Natural killer cell (primary cell): ENCODE data around the gene PHACTR3. TPM values are rescaled to one million over a fixed set of nuclear protein-coding genes. Genes with fewer than 3 reads are reported as not detected.

Experiments used
- ATAC-seq, 3 donors: fragments of 150-1000 bp in 2 of 3; fragments of 200-7000 bp in 1 of 3; cut with Tn5 transposase; 1 replicate in 1 of 3; 2 replicates in 2 of 3; pipeline ENCODE4 v1.10.0; 2021; ENCODE audit warnings: mild to moderate bottlenecking in 2 of 3, moderate library complexity in 2 of 3
- DNase-seq, 2 donors: peaks; one replicate each; pipeline versions ENCODE4 v3.0.0 to v3.0.0-alpha.2; 2013 to 2021; ENCODE audit warnings: mixed read lengths in 1 of 2
- H3K27ac ChIP-seq: one replicate; pipeline ENCODE4 v1.5.1; 2013; ENCODE audit warnings: mild to moderate bottlenecking, low read length
- H3K27me3 ChIP-seq: one replicate; pipeline ENCODE4 v1.6.1; 2013; ENCODE audit warnings: low read length; ENCODE audit not compliant: control insufficient read depth, insufficient read depth
- H3K36me3 ChIP-seq: one replicate; pipeline ENCODE4 v1.6.1; 2013; ENCODE audit warnings: low read length; ENCODE audit not compliant: control insufficient read depth, insufficient read depth
- H3K4me1 ChIP-seq: one replicate; pipeline ENCODE4 v1.6.1; 2013; ENCODE audit warnings: low read length; ENCODE audit not compliant: control insufficient read depth, insufficient read depth
- H3K4me3 ChIP-seq: one replicate; pipeline ENCODE4 v1.5.1; 2013; ENCODE audit warnings: low read length
- H3K9me3 ChIP-seq: one replicate; pipeline ENCODE4 v1.6.1; 2013; ENCODE audit warnings: low read length; ENCODE audit not compliant: control insufficient read depth, insufficient read depth
- H3K27ac Mint-ChIP-seq, 2 donors: one replicate each; pipeline ENCODE4 v1.8.0; 2022; ENCODE audit warnings: mild to moderate bottlenecking in 2 of 2, mixed read lengths in 2 of 2, moderate library complexity in 1 of 2
- H3K27me3 Mint-ChIP-seq, 2 donors: one replicate each; pipeline ENCODE4 v1.8.0; 2022; ENCODE audit warnings: low read depth in 2 of 2, mixed read lengths in 2 of 2
- H3K36me3 Mint-ChIP-seq: one replicate; pipeline ENCODE4 v1.8.0; 2022; ENCODE audit warnings: mixed read lengths
- H3K4me1 Mint-ChIP-seq, 2 donors: one replicate each; pipeline ENCODE4 v1.8.0; 2022; ENCODE audit warnings: mixed read lengths in 2 of 2
- H3K4me3 Mint-ChIP-seq: one replicate; pipeline ENCODE4 v1.8.0; 2022; ENCODE audit warnings: mild to moderate bottlenecking, moderate library complexity, mixed read lengths
- H3K9me3 Mint-ChIP-seq, 2 donors: one replicate each; pipeline ENCODE4 v1.8.0; 2022; ENCODE audit warnings: mixed read lengths in 2 of 2
- WGBS: methylation state at CpG from one replicate; pipeline ENCODE4 v1.1.7; 2013; ENCODE audit warnings: missing lambda C conversion rate; ENCODE audit not compliant: insufficient coverage; 5-methylcytosine and 5-hydroxymethylcytosine counted together
- intact Hi-C: fragments of 100-400 bp; cut with micrococcal nuclease; formaldehyde crosslinking; loops from one replicate; pipeline ENCODE4 v1.14.2; 2022
- total RNA-seq, 4 donors: library from RNA; stranded (reverse); fragments of 120-200 nt in 1 of 4; gene quantifications; one replicate each; pipeline versions ENCODE4 v1.2.3 to v1.2.4, GENCODE V29; 2013 to 2022
- TF ChIP-seq, protein P1 (sequence below): fragments of 200-600 bp; IDR thresholded peaks from one replicate; pipeline ENCODE4 v1.8.0; 2022; ENCODE audit warnings: antibody characterized with exemption

The PHACTR3 gene
- total RNA-seq, 3 donors from 2014 or later (not counting 1 experiment from before 2014, with no cell fraction given) = not detected

- Mint-ChIP-seq H3K36me3 (no peaks in the 10 kb centered on the region), H3K27me3 (peaks cover 0 to 4% of the 10 kb centered on the region in 2 donors), H3K4me3 (no peak overlapping the region), H3K27ac (no peak overlapping the region), H3K9me3 (no peaks in the 10 kb centered on the region), H3K4me1 (no peaks in the 10 kb centered on the region)
- intact Hi-C loops = no loop called here
- Histone ChIP-seq H3K27me3 (no peaks in the 10 kb centered on the region), H3K4me1 (no peaks in the 10 kb centered on the region), H3K4me3 (no peak overlapping the region), H3K36me3 (no peaks in the 10 kb centered on the region), H3K9me3 (no peaks in the 10 kb centered on the region), H3K27ac (no peak overlapping the region)
- TF ChIP-seq, protein P1, sequence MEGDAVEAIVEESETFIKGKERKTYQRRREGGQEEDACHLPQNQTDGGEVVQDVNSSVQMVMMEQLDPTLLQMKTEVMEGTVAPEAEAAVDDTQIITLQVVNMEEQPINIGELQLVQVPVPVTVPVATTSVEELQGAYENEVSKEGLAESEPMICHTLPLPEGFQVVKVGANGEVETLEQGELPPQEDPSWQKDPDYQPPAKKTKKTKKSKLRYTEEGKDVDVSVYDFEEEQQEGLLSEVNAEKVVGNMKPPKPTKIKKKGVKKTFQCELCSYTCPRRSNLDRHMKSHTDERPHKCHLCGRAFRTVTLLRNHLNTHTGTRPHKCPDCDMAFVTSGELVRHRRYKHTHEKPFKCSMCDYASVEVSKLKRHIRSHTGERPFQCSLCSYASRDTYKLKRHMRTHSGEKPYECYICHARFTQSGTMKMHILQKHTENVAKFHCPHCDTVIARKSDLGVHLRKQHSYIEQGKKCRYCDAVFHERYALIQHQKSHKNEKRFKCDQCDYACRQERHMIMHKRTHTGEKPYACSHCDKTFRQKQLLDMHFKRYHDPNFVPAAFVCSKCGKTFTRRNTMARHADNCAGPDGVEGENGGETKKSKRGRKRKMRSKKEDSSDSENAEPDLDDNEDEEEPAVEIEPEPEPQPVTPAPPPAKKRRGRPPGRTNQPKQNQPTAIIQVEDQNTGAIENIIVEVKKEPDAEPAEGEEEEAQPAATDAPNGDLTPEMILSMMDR = no peak
- WGBS = 74% methylated on average over 7 of the region's 7 CpGs
- no peak for ATAC-seq
- DNase-seq = no peak
Measured at GRCh38 chr20:59740621-59741020, 136.3 kb downstream of the PHACTR3 start.

DNA sequence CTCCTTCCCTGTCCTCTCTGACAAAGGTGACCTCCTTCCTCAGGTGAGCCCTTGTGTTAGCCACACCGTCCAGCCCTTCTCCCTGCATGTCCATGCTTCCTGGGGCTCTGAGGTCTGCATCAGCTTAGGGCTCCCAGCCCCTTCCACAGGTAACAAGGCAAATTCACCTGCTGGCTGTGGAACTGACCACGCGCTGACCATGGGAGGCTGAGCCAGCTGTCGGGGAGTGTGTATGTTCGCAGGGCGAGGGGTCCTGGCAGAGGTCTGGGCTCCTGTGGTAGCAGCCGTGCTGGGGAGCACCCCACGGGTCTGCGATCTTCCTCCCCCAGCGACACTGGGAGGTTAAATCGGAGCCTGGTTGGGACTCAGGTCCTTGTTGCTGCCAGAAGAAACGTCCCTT is 136.7 kb downstream of the PHACTR3 start:
- Mint-ChIP-seq H3K27me3 (peaks cover 0 to 4% of the 10 kb centered on the region in 2 donors), H3K4me1 (no peaks in the 10 kb centered on the region), H3K36me3 (no peaks in the 10 kb centered on the region), H3K27ac (no peak overlapping the region), H3K4me3 (no peak overlapping the region), H3K9me3 (no peaks in the 10 kb centered on the region)
- Histone ChIP-seq H3K4me3 (no peak overlapping the region), H3K27ac (no peak overlapping the region), H3K4me1 (no peaks in the 10 kb centered on the region), H3K36me3 (no peaks in the 10 kb centered on the region), H3K9me3 (no peaks in the 10 kb centered on the region), H3K27me3 (no peaks in the 10 kb centered on the region)
- ATAC-seq (no peak), DNase-seq (no peak)
- 84% methylated on average over 12 of the region's 12 CpGs for WGBS
- TF ChIP-seq, protein P1 = no peak
- intact Hi-C loops = no loop called here

DNA sequence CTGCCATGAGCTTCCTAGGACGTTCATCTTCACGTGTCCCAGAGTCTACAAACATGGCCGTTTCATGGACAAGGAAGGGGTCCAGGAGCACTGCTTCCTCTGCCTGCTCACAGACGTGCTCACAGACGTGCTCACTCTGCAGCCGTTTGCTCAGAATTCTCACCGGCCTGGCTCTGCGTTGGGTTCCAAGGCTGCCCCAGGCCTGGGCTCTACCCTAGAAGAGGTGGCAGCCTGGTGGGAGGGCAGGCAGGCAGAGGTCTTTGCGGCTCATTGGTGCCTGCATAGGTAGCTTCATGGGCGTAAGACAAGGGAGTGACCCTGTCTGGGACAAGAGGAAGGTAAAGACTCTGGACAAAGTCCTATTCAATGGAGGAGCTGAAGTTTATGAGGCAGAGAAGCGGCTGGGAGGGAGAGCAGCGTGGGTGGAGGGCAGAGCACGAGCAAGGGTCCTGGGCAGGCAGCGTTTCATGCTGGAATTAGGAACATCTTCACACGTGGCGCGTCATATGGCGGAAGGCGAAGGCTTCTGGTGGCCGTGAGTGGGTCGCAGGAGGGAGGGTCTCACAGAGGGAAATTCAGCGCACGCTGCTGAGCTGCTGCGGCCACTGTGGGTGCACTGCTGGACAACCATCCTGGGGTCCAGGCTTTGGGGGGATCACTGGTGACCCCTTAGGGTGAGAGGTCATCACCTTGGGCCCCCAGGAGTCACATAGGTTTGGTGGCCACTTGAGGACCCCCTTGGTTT is 138.2 kb downstream of the PHACTR3 start:
- Histone ChIP-seq H3K4me1 (no peaks in the 10 kb centered on the region), H3K4me3 (no peak overlapping the region), H3K9me3 (no peaks in the 10 kb centered on the region), H3K36me3 (no peaks in the 10 kb centered on the region), H3K27me3 (no peaks in the 10 kb centered on the region), H3K27ac (no peak overlapping the region)
- H3K27ac Mint-ChIP-seq = no peak overlapping the region
- H3K36me3 Mint-ChIP-seq = no peaks in the 10 kb centered on the region
- DNase-seq (no peak), ATAC-seq (no peak)
- peaks cover 0 to 4% of the 10 kb centered on the region in 2 donors for H3K27me3 Mint-ChIP-seq
- 87% methylated on average over 24 of the region's 24 CpGs for WGBS
- intact Hi-C loops = no loop called here
- no peaks in the 10 kb centered on the region for H3K9me3 Mint-ChIP-seq
- H3K4me1 Mint-ChIP-seq = no peaks in the 10 kb centered on the region
- no peak overlapping the region for H3K4me3 Mint-ChIP-seq
- TF ChIP-seq, protein P1 = no peak

GRCh38 chr20:59743308-59743707 is 139.0 kb downstream of the PHACTR3 start:
- intact Hi-C loops = no loop called here
- Mint-ChIP-seq H3K36me3 (no peaks in the 10 kb centered on the region), H3K27me3 (peaks cover 0 to 4% of the 10 kb centered on the region in 2 donors), H3K9me3 (no peaks in the 10 kb centered on the region), H3K4me3 (no peak overlapping the region), H3K27ac (no peak overlapping the region), H3K4me1 (no peaks in the 10 kb centered on the region)
- no peaks in the 10 kb centered on the region for H3K36me3 ChIP-seq
- no peaks in the 10 kb centered on the region for H3K27me3 ChIP-seq
- ATAC-seq (no peak), DNase-seq (no peak)
- H3K4me3 ChIP-seq = no peak overlapping the region
- no peak overlapping the region for H3K27ac ChIP-seq
- H3K4me1 ChIP-seq = no peaks in the 10 kb centered on the region
- H3K9me3 ChIP-seq = no peaks in the 10 kb centered on the region
- 84% methylated on average over 9 of the region's 9 CpGs for WGBS
- TF ChIP-seq, protein P1 = no peak
